HL-60 (cell line): ENCODE measurements around the gene AK5.

Source experiments
- DNase-seq, 2 experiments: peaks; one replicate each; pipeline ENCODE4 v3.0.0-alpha.2; 2010 to 2020; ENCODE audit warnings: low read depth in 1 of 2, low spot score in 1 of 2
- H3K27ac ChIP-seq: fragments of 250-450 bp; sonication (Bioruptor Pico); replicated peaks from 2 replicates; pipeline ENCODE4 v1.5.1; 2020; ENCODE audit warnings: mild to moderate bottlenecking, moderate library complexity
- H3K27me3 ChIP-seq: fragments of 250-450 bp; sonication (Bioruptor Pico); 2 replicates; pipeline ENCODE4 v1.5.1; 2021; ENCODE audit warnings: mild to moderate bottlenecking, moderate library complexity; ENCODE audit not compliant: insufficient read depth, poor library complexity, severe bottlenecking
- H3K4me3 ChIP-seq: replicated peaks from 2 replicates; pipeline ENCODE4 v1.5.1; 2011; ENCODE audit warnings: mild to moderate bottlenecking, control low read depth, low read length; ENCODE audit not compliant: insufficient read depth
- GABPA ChIP-seq: IDR thresholded peaks from 2 replicates; pipeline ENCODE4 v1.6.1; 2012; ENCODE audit warnings: low read depth
- POLR2AphosphoS5 ChIP-seq: IDR thresholded peaks from 2 replicates; pipeline ENCODE4 v1.6.1; 2012; ENCODE audit warnings: low read depth
- SPI1 ChIP-seq: IDR thresholded peaks from 2 replicates; pipeline ENCODE4 v1.6.1; 2012; ENCODE audit warnings: low read depth, mild to moderate bottlenecking, borderline replicate concordance
- TF ChIP-seq, protein P1 (sequence below): IDR thresholded peaks from one replicate; pipeline ENCODE4 v1.5.1; 2011; ENCODE audit warnings: low read length, control low read depth, inconsistent platforms; ENCODE audit not compliant: insufficient read depth
- TF ChIP-seq, protein P2 (sequence below): IDR thresholded peaks from 2 replicates; pipeline ENCODE4 v1.6.1; 2012; ENCODE audit warnings: low read depth; ENCODE audit not compliant: insufficient replicate concordance

The AK5 gene

GRCh38 chr1:77319036-77319705 lies 37.4 kb downstream of the AK5 start:
- DNase-seq, result no peak
- Histone ChIP-seq H3K27me3 (no peaks in the 10 kb centered on the region), H3K4me3 (no peak overlapping the region), H3K27ac (no peak overlapping the region)
- TF ChIP-seq GABPA, result no peak
- TF ChIP-seq, protein P1, sequence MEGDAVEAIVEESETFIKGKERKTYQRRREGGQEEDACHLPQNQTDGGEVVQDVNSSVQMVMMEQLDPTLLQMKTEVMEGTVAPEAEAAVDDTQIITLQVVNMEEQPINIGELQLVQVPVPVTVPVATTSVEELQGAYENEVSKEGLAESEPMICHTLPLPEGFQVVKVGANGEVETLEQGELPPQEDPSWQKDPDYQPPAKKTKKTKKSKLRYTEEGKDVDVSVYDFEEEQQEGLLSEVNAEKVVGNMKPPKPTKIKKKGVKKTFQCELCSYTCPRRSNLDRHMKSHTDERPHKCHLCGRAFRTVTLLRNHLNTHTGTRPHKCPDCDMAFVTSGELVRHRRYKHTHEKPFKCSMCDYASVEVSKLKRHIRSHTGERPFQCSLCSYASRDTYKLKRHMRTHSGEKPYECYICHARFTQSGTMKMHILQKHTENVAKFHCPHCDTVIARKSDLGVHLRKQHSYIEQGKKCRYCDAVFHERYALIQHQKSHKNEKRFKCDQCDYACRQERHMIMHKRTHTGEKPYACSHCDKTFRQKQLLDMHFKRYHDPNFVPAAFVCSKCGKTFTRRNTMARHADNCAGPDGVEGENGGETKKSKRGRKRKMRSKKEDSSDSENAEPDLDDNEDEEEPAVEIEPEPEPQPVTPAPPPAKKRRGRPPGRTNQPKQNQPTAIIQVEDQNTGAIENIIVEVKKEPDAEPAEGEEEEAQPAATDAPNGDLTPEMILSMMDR, result no peak
- no peak for TF ChIP-seq POLR2AphosphoS5
- TF ChIP-seq, protein P2, sequence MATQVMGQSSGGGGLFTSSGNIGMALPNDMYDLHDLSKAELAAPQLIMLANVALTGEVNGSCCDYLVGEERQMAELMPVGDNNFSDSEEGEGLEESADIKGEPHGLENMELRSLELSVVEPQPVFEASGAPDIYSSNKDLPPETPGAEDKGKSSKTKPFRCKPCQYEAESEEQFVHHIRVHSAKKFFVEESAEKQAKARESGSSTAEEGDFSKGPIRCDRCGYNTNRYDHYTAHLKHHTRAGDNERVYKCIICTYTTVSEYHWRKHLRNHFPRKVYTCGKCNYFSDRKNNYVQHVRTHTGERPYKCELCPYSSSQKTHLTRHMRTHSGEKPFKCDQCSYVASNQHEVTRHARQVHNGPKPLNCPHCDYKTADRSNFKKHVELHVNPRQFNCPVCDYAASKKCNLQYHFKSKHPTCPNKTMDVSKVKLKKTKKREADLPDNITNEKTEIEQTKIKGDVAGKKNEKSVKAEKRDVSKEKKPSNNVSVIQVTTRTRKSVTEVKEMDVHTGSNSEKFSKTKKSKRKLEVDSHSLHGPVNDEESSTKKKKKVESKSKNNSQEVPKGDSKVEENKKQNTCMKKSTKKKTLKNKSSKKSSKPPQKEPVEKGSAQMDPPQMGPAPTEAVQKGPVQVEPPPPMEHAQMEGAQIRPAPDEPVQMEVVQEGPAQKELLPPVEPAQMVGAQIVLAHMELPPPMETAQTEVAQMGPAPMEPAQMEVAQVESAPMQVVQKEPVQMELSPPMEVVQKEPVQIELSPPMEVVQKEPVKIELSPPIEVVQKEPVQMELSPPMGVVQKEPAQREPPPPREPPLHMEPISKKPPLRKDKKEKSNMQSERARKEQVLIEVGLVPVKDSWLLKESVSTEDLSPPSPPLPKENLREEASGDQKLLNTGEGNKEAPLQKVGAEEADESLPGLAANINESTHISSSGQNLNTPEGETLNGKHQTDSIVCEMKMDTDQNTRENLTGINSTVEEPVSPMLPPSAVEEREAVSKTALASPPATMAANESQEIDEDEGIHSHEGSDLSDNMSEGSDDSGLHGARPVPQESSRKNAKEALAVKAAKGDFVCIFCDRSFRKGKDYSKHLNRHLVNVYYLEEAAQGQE, result no peak
- TF ChIP-seq SPI1, result no peak

DNA sequence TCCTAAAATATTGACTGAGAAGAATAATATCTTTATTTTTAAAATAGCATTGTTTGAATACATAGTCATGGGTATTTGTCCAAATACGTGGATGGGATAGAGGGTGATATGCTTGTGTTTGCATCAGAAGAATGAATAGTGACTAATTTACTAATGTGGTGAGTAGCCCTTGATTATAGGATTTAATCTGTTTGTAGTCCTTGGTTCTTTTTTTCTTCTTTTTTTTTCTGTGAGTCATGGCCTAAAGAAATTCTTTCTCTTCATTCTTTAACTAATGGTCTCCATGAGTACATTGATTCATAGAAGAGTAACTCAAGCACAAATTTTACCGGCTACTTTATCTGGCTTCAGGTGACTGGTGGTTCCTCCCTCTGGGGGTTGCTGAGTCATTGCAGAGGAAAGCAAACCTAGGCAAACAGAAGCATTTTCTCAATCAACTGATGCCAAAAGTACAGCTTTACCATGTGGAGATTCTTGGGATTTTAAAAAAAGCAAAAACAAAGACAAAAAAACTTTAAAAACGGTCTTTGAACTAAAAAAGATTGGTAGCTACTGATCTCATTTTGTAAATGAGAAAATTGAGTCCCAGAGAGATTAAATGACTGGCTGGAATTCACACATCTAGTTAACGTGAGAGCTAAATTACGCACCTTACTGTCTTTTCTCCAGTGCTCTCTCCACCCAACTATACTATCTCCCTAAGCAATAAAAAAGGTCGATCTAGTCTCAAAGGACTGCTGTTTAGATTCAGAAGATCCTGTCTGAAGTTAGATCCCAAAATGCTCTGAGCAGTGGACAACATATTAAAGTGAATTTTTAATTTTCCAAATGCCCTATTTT lies 40.5 kb downstream of the AK5 start:
- DNase-seq, result no peak
- no peak for TF ChIP-seq GABPA
- TF ChIP-seq POLR2AphosphoS5, result no peak
- TF ChIP-seq SPI1, result no peak
- TF ChIP-seq, protein P1, result no peak
- TF ChIP-seq, protein P2, result no peak
- Histone ChIP-seq H3K27ac (no peak overlapping the region), H3K4me3 (no peak overlapping the region), H3K27me3 (no peaks in the 10 kb centered on the region)

GRCh38 chr1:77333501-77333900 lies 51.7 kb downstream of the AK5 start:
- H3K27me3 ChIP-seq, result no peaks in the 10 kb centered on the region
- no peak overlapping the region for H3K27ac ChIP-seq
- no peak for TF ChIP-seq SPI1
- DNase-seq, result no peak
- no peak overlapping the region for H3K4me3 ChIP-seq

DNA sequence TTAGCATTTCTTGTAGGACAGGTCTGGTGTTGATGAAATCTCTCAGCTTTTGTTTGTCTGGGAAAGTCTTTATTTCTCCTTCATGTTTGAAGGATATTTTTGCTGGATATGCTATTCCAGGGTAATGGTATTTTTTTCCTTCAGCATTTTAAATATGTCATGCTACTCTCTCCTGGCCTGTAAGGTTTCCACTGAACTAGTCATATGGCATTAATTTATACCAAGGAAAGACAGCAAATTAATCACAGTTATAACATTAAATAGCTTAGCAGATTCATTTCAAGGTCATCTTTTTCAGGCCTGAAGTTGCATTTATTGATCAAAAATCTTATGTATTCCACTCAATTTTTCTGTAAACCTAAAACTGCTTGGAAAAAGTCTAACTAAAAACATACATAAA lies 54.9 kb downstream of the AK5 start:
- Histone ChIP-seq H3K27me3 (no peaks in the 10 kb centered on the region), H3K27ac (no peak overlapping the region), H3K4me3 (no peak overlapping the region)
- TF ChIP-seq GABPA, result no peak
- TF ChIP-seq POLR2AphosphoS5, result no peak
- TF ChIP-seq, protein P2, result no peak
- no peak for TF ChIP-seq SPI1
- DNase-seq, result no peak
